H1 (cell line): Measurements from ENCODE around the gene DPEP3.

Source experiments
- ATF3 ChIP-seq: IDR thresholded peaks from 2 replicates; pipeline ENCODE4 v1.6.1; 2011; ENCODE audit warnings: low read depth, mild to moderate bottlenecking, low read length; ENCODE audit not compliant: insufficient read depth
- BCL11A ChIP-seq, 2 experiments: IDR thresholded peaks; one replicate each; pipeline ENCODE4 v1.6.1; 2011; ENCODE audit warnings: low read depth in 2 of 2, low read length in 2 of 2, mild to moderate bottlenecking in 2 of 2
- CTCF ChIP-seq, 3 experiments: IDR thresholded peaks; 1 replicate in 2 of 3; 2 replicates in 1 of 3; pipeline versions ENCODE4 v1.5.1 to v1.6.1; 2011; ENCODE audit warnings: low read length in 3 of 3, mild to moderate bottlenecking in 3 of 3, inconsistent platforms in 2 of 3, low read depth in 1 of 3, moderate library complexity in 1 of 3; ENCODE audit not compliant: insufficient read depth in 1 of 3; ENCODE audit errors: control extremely low read depth in 1 of 3
- EP300 ChIP-seq, 2 experiments: IDR thresholded peaks; 1 replicate in 1 of 2; 2 replicates in 1 of 2; pipeline ENCODE4 v1.6.1; 2011 to 2012; ENCODE audit warnings: low read depth in 2 of 2, low read length in 2 of 2, mild to moderate bottlenecking in 2 of 2, borderline replicate concordance in 1 of 2, inconsistent platforms in 1 of 2, moderate library complexity in 1 of 2
- EZH2 ChIP-seq: fragments of 200-600 bp; sonication (generic); IDR thresholded peaks from 2 replicates; pipeline ENCODE4 v1.7.1; 2012; ENCODE audit warnings: low read depth, mild to moderate bottlenecking, moderate library complexity, low read length, inconsistent platforms; ENCODE audit not compliant: severe bottlenecking
- HDAC2 ChIP-seq, 2 experiments: fragments of 300-600 bp in 1 of 2; sonication (generic) in 1 of 2; IDR thresholded peaks; 2 replicates each; pipeline ENCODE4 v1.6.1; 2011 to 2012; ENCODE audit warnings: low read depth in 2 of 2, low read length in 2 of 2, mild to moderate bottlenecking in 2 of 2, moderate library complexity in 2 of 2, borderline replicate concordance in 1 of 2, inconsistent platforms in 1 of 2
- POLR2AphosphoS5 ChIP-seq: IDR thresholded peaks from 2 replicates; pipeline ENCODE4 v1.6.1; 2011; ENCODE audit warnings: low read depth, low read length
- RAD21 ChIP-seq, 2 experiments: IDR thresholded peaks in 1 of 2; conservative IDR thresholded peaks in 1 of 2; 2 replicates each; pipeline ENCODE4 v1.6.1; 2011; ENCODE audit warnings: low read depth in 2 of 2, low read length in 2 of 2, improper control_type of control experiment in 1 of 2, inconsistent platforms in 1 of 2, mild to moderate bottlenecking in 1 of 2, moderate library complexity in 1 of 2
- RNF2 ChIP-seq: fragments of 200-900, 300-1000 bp; sonication (generic); IDR thresholded peaks from 2 replicates; pipeline ENCODE4 v1.7.1; 2016; ENCODE audit warnings: borderline replicate concordance, low read depth, mild to moderate bottlenecking, antibody characterized with exemption, low read length; ENCODE audit not compliant: poor library complexity, severe bottlenecking; ENCODE audit errors: missing control alignments
- RXRA ChIP-seq: IDR thresholded peaks from 2 replicates; pipeline ENCODE4 v1.6.1; 2011; ENCODE audit warnings: low read depth, mild to moderate bottlenecking, low read length, moderate library complexity; ENCODE audit not compliant: insufficient read depth
- TAF1 ChIP-seq: IDR thresholded peaks from 2 replicates; pipeline ENCODE4 v1.6.1; 2011; ENCODE audit warnings: mild to moderate bottlenecking, low read depth, low read length
- TEAD4 ChIP-seq: IDR thresholded peaks from 2 replicates; pipeline ENCODE4 v1.6.1; 2012; ENCODE audit warnings: low read depth, low read length, inconsistent platforms, mixed read lengths

GRCh38 chr16:67946966-67947558, 33.2 kb downstream of the DPEP3 start:
- TF ChIP-seq RNF2 (no peak), EP300 (IDR thresholded peaks at IDR 0.05; ENCODE audit: borderline replicate concordance in 1 of 2, low read depth in 2 of 2, low read length in 2 of 2) (no peak), ATF3 (no peak), CTCF (IDR thresholded peaks at IDR 0.05; ENCODE audit: control extremely low read depth in 1 of 3, insufficient read depth in 1 of 3, low read depth in 1 of 3, low read length in 3 of 3) (no peak), TAF1 (no peak), BCL11A (IDR thresholded peaks at IDR 0.05; ENCODE audit: low read depth in 2 of 2, low read length in 2 of 2) (no peak), TEAD4 (no peak), RXRA (no peak), EZH2 (no peak), HDAC2 (IDR thresholded peaks at IDR 0.05; ENCODE audit: borderline replicate concordance in 1 of 2, low read depth in 2 of 2, low read length in 2 of 2) (no peak), POLR2AphosphoS5 (no peak), RAD21 (IDR thresholded peaks at IDR 0.05 in 1 of 2, conservative IDR thresholded peaks at IDR 0.05 in 1 of 2; ENCODE audit: low read depth in 2 of 2, low read length in 2 of 2) (no peak)
